GM18517 (cell line): ENCODE results near the gene HELZ2.

Source experiments
- ATAC-seq: cut with Tn5 transposase; IDR thresholded peaks from one replicate; pipeline ENCODE4 v1.9.1; 2021; ENCODE audit warnings: mild to moderate bottlenecking, moderate library complexity; ENCODE audit not compliant: unreplicated experiment

HELZ2 gene

DNA sequence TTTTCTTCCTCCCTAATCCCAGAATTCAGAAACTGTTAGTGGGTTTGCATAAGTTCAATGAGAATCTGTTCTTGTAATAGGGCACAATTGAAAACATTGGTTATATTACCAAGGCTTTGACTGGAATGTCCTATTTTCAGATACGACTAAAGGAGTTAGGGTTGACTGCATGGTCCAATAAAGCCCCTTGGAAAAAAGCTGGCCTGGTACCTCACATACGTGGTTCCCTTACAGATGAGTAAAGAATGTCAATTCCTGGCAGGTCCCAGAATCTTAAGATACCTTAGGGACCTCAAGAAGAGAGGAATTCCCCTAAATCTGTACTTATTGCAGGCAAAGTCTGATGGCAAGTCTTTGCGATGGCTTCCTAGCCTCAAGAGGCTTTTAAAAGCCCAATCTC lies 48.9 kb downstream of the HELZ2 start:
- no peak for ATAC-seq
